GM19463 (cell line): ENCODE data around the gene DNM3.

Source experiments
- ATAC-seq: cut with Tn5 transposase; IDR thresholded peaks from one replicate; pipeline ENCODE4 v1.9.1; 2021; ENCODE audit warnings: mild to moderate bottlenecking, moderate library complexity; ENCODE audit not compliant: unreplicated experiment

DNM3 gene

GRCh38 chr1:172219966-172220365 lies 378.7 kb downstream of the DNM3 start:
- ATAC-seq: no peak

- ATAC-seq: no peak
Measured at GRCh38 chr1:172220376-172220775, 379.1 kb downstream of the DNM3 start.

GRCh38 chr1:172221436-172221835 lies 380.1 kb downstream of the DNM3 start:
- ATAC-seq: no peak

GRCh38 chr1:172224871-172225270 lies 383.6 kb downstream of the DNM3 start:
- ATAC-seq: no peak

- ATAC-seq: no peak
Measured at GRCh38 chr1:172229942-172230341, 388.6 kb downstream of the DNM3 start.

GRCh38 chr1:172230526-172230925 lies 389.2 kb downstream of the DNM3 start:
- no peak for ATAC-seq

GRCh38 chr1:172236958-172237357 lies 395.7 kb downstream of the DNM3 start:
- ATAC-seq: no peak

GRCh38 chr1:172238158-172238557 lies 396.9 kb downstream of the DNM3 start:
- no peak for ATAC-seq

- ATAC-seq: no peak
Measured at GRCh38 chr1:172238965-172239364, 397.7 kb downstream of the DNM3 start.

GRCh38 chr1:172239901-172240300 lies 398.6 kb downstream of the DNM3 start:
- ATAC-seq: no peak

GRCh38 chr1:172241540-172241939 lies 400.2 kb downstream of the DNM3 start:
- ATAC-seq: no peak

- ATAC-seq: no peak
Measured at GRCh38 chr1:172244865-172245264, 403.6 kb downstream of the DNM3 start.

- no peak for ATAC-seq
Measured at GRCh38 chr1:172245788-172246187, 404.5 kb downstream of the DNM3 start.

- no peak for ATAC-seq
Measured at GRCh38 chr1:172246521-172247390, 405.5 kb downstream of the DNM3 start.

GRCh38 chr1:172251486-172251885 lies 410.2 kb downstream of the DNM3 start:
- ATAC-seq: no peak

- ATAC-seq: no peak
Measured at GRCh38 chr1:172252321-172252720, 411.0 kb downstream of the DNM3 start.

- ATAC-seq: no peak
Measured at GRCh38 chr1:172252958-172253357, 411.7 kb downstream of the DNM3 start.

GRCh38 chr1:172254521-172255222 lies 413.4 kb downstream of the DNM3 start:
- ATAC-seq: no peak

- no peak for ATAC-seq
Measured at GRCh38 chr1:172255223-172255560, 413.9 kb downstream of the DNM3 start.

- ATAC-seq: no peak
Measured at GRCh38 chr1:172265905-172266304, 424.6 kb downstream of the DNM3 start.

- ATAC-seq: no peak
Measured at GRCh38 chr1:172266528-172267174, 425.4 kb downstream of the DNM3 start.

- no peak for ATAC-seq
Measured at GRCh38 chr1:172268237-172268636, 426.9 kb downstream of the DNM3 start.
